Small intestine (tissue), 7 donors: ENCODE measurements around the gene PLXNB1. TPM values are rescaled to one million over a fixed set of nuclear protein-coding genes. Genes with fewer than 3 reads are reported as not detected.

ENCODE experiments used
- DNase-seq, 2 donors: peaks; one replicate each; pipeline versions ENCODE4 v3.0.0 to v3.0.0-alpha.2; 2013
- FAIRE-seq: peaks from 2 replicates; lab custom pipeline; 2012; peaks lifted over from hg19 to GRCh38; lab: Jason Lieb, UNC
- H3K27ac ChIP-seq, 3 donors: one replicate each; pipeline ENCODE4 v1.5.1; 2013; ENCODE audit warnings: low read length in 2 of 3, mild to moderate bottlenecking in 2 of 3, control low read depth in 1 of 3, inconsistent platforms in 1 of 3, low read depth in 1 of 3, moderate library complexity in 1 of 3
- H3K27me3 ChIP-seq, 3 donors: one replicate each; pipeline ENCODE4 v1.6.1; 2013; ENCODE audit warnings: low read length in 3 of 3, inconsistent platforms in 1 of 3; ENCODE audit not compliant: control insufficient read depth in 3 of 3, insufficient read depth in 3 of 3
- H3K36me3 ChIP-seq, 3 donors: one replicate each; pipeline ENCODE4 v1.6.1; 2013; ENCODE audit warnings: low read length in 3 of 3, inconsistent platforms in 1 of 3, low read depth in 1 of 3, mild to moderate bottlenecking in 1 of 3, moderate library complexity in 1 of 3; ENCODE audit not compliant: control insufficient read depth in 3 of 3, insufficient read depth in 2 of 3
- H3K4me1 ChIP-seq, 3 donors: one replicate each; pipeline ENCODE4 v1.6.1; 2013; ENCODE audit warnings: low read length in 2 of 3, inconsistent platforms in 1 of 3, low read depth in 1 of 3, mild to moderate bottlenecking in 1 of 3, moderate library complexity in 1 of 3; ENCODE audit not compliant: control insufficient read depth in 3 of 3, insufficient read depth in 2 of 3
- H3K4me3 ChIP-seq, 3 donors: one replicate each; pipeline ENCODE4 v1.5.1; 2013; ENCODE audit warnings: low read length in 3 of 3, control low read depth in 1 of 3, inconsistent platforms in 1 of 3, low read depth in 1 of 3, mild to moderate bottlenecking in 1 of 3, moderate library complexity in 1 of 3
- H3K9me3 ChIP-seq, 2 donors: one replicate each; pipeline ENCODE4 v1.6.1; 2013; ENCODE audit warnings: low read depth in 1 of 2, low read length in 1 of 2; ENCODE audit not compliant: control insufficient read depth in 2 of 2, insufficient read depth in 1 of 2
- WGBS, 3 donors: extraction: QIAGEN DNeasy Blood & Tissue Kit; methylation state at CpG; one replicate each; pipeline ENCODE4 v1.1.7; 2013; 5-methylcytosine and 5-hydroxymethylcytosine counted together
- polyA plus RNA-seq, 4 donors: library from polyadenylated mRNA; stranded (reverse) in 3 of 4; unstranded in 1 of 4; fragments of 200-250 nt in 3 of 4; fragments of 120-200 nt in 1 of 4; gene quantifications; one replicate each; pipeline versions ENCODE4 v1.2.1 to v1.2.3, GENCODE V29; 2013
- donor health status: healthy with polysubstance abuse.
- donor health status: control.
- donor health status: control.
- donor health status: Bipolar disorder and iron deficiency.
- donor health status: healthy.

The PLXNB1 gene
- polyA plus RNA-seq, 4 donors: 56.5 to 129 (median 60.4) TPM

- DNase-seq: no peak
- peaks cover 2 to 91% (median 6%) of the 10 kb centered on the region in 3 donors for H3K36me3 ChIP-seq
- FAIRE-seq: no peak
- no peak overlapping the region for H3K4me3 ChIP-seq
- H3K27ac ChIP-seq: no peak overlapping the region
- WGBS, 3 donors: 61 to 83% (median 72%) methylated on average over 3 of the region's 3 CpGs
- H3K9me3 ChIP-seq: no peaks in the 10 kb centered on the region
- peaks cover 0 to 27% (median 7%) of the 10 kb centered on the region in 3 donors for H3K4me1 ChIP-seq
- H3K27me3 ChIP-seq: no peaks in the 10 kb centered on the region
These were observed 7.6 kb downstream of the PLXNB1 start for GRCh38 chr3:48422272-48422671.

- DNase-seq: no peak
- no peak overlapping the region for H3K27ac ChIP-seq
- peaks cover 2 to 99% (median 6%) of the 10 kb centered on the region in 3 donors for H3K36me3 ChIP-seq
- H3K9me3 ChIP-seq: no peaks in the 10 kb centered on the region
- H3K27me3 ChIP-seq: no peaks in the 10 kb centered on the region
- no peak overlapping the region for H3K4me3 ChIP-seq
- FAIRE-seq: no peak
- peaks cover 0 to 10% (median under 1%) of the 10 kb centered on the region in 3 donors for H3K4me1 ChIP-seq
- 78 to 85% (median 78%) methylated on average over 13 to 14 of the region's 14 CpGs for WGBS, 3 donors
These were observed 9.3 kb downstream of the PLXNB1 start for GRCh38 chr3:48420561-48420960.

GRCh38 chr3:48419597-48419996 is 10.3 kb downstream of the PLXNB1 start:
- no peak overlapping the region for H3K4me3 ChIP-seq
- H3K27me3 ChIP-seq: no peaks in the 10 kb centered on the region
- FAIRE-seq (no peak), DNase-seq (no peak)
- H3K27ac ChIP-seq: no peak overlapping the region
- H3K36me3 ChIP-seq: peaks cover 5 to 100% (median 8%) of the 10 kb centered on the region in 3 donors
- no peaks in the 10 kb centered on the region for H3K9me3 ChIP-seq
- WGBS, 3 donors: 89 to 93% (median 91%) methylated on average over 17 of the region's 17 CpGs
- peaks cover 0 to under 1% (median 0%) of the 10 kb centered on the region in 3 donors for H3K4me1 ChIP-seq

- no peak overlapping the region for H3K4me3 ChIP-seq
- peaks cover 5 to 100% (median 10%) of the 10 kb centered on the region in 3 donors for H3K36me3 ChIP-seq
- no peaks in the 10 kb centered on the region for H3K4me1 ChIP-seq
- FAIRE-seq (no peak), DNase-seq (no peak)
- no peak overlapping the region for H3K27ac ChIP-seq
- 87 to 91% (median 88%) methylated on average over 9 of the region's 9 CpGs for WGBS, 3 donors
- H3K9me3 ChIP-seq: no peaks in the 10 kb centered on the region
- no peaks in the 10 kb centered on the region for H3K27me3 ChIP-seq
These were observed 10.7 kb downstream of the PLXNB1 start for GRCh38 chr3:48419149-48419548.

GRCh38 chr3:48418651-48419050 is 11.2 kb downstream of the PLXNB1 start:
- Histone ChIP-seq H3K9me3 (no peaks in the 10 kb centered on the region), H3K36me3 (peaks cover 5 to 100% (median 10%) of the 10 kb centered on the region in 3 donors), H3K27ac (no peak overlapping the region), H3K27me3 (no peaks in the 10 kb centered on the region), H3K4me3 (no peak overlapping the region), H3K4me1 (no peaks in the 10 kb centered on the region)
- FAIRE-seq (no peak), DNase-seq (no peak)
- WGBS, 3 donors: 79 to 87% (median 79%) methylated on average over 9 of the region's 9 CpGs

GRCh38 chr3:48418140-48418539 is 11.7 kb downstream of the PLXNB1 start:
- Histone ChIP-seq H3K36me3 (peaks cover 5 to 100% (median 10%) of the 10 kb centered on the region in 3 donors), H3K9me3 (no peaks in the 10 kb centered on the region), H3K27ac (no peak overlapping the region), H3K4me3 (no peak overlapping the region), H3K4me1 (no peaks in the 10 kb centered on the region), H3K27me3 (no peaks in the 10 kb centered on the region)
- no peak for DNase-seq
- 91 to 92% (median 91%) methylated on average over 15 to 17 of the region's 17 CpGs for WGBS, 3 donors
- no peak for FAIRE-seq

GRCh38 chr3:48417529-48418108 is 12.3 kb downstream of the PLXNB1 start:
- no peak overlapping the region for H3K4me3 ChIP-seq
- no peaks in the 10 kb centered on the region for H3K9me3 ChIP-seq
- no peaks in the 10 kb centered on the region for H3K27me3 ChIP-seq
- 84 to 94% (median 91%) methylated on average over 11 to 14 of the region's 14 CpGs for WGBS, 3 donors
- H3K27ac ChIP-seq: no peak overlapping the region
- no peaks in the 10 kb centered on the region for H3K4me1 ChIP-seq
- H3K36me3 ChIP-seq: peaks cover 5 to 100% (median 10%) of the 10 kb centered on the region in 3 donors
- DNase-seq (no peak), FAIRE-seq (no peak)

GRCh38 chr3:48416546-48416945 is 13.3 kb downstream of the PLXNB1 start:
- DNase-seq (no peak), FAIRE-seq (no peak)
- Histone ChIP-seq H3K36me3 (peaks cover 10 to 100% (median 12%) of the 10 kb centered on the region in 3 donors), H3K27me3 (no peaks in the 10 kb centered on the region), H3K9me3 (no peaks in the 10 kb centered on the region), H3K4me3 (no peak overlapping the region), H3K27ac (no peak overlapping the region), H3K4me1 (no peaks in the 10 kb centered on the region)
- 90 to 96% (median 91%) methylated on average over 4 of the region's 4 CpGs for WGBS, 3 donors

GRCh38 chr3:48416091-48416505 is 13.8 kb downstream of the PLXNB1 start:
- DNase-seq (no peak), FAIRE-seq (no peak)
- Histone ChIP-seq H3K27me3 (no peaks in the 10 kb centered on the region), H3K36me3 (peaks cover 10 to 100% (median 12%) of the 10 kb centered on the region in 3 donors), H3K9me3 (no peaks in the 10 kb centered on the region), H3K4me3 (no peak overlapping the region), H3K4me1 (no peaks in the 10 kb centered on the region), H3K27ac (no peak overlapping the region)
- 84 to 90% (median 86%) methylated on average over 8 to 14 of the region's 14 CpGs for WGBS, 3 donors
